GM12878 (cell line): ENCODE data around the gene IRF4. TPM values are rescaled to one million over a fixed set of nuclear protein-coding genes. Genes with fewer than 3 reads are reported as not detected.

Experiments used
- CBFB ChIP-seq: IDR thresholded peaks from 2 replicates; pipeline ENCODE4 v1.6.1; 2016; ENCODE audit warnings: antibody characterized with exemption, low read depth
- CHD2 ChIP-seq: IDR thresholded peaks from 2 replicates; pipeline ENCODE4 v1.6.1; 2011; ENCODE audit warnings: low read depth, low read length, improper control_type of control experiment, borderline replicate concordance
- FOS ChIP-seq: IDR thresholded peaks from 3 replicates; pipeline ENCODE4 v1.6.1; 2011; ENCODE audit warnings: borderline replicate concordance; ENCODE audit not compliant: insufficient read length; ENCODE audit errors: extremely low read depth
- HDGF ChIP-seq: fragments of 450-650 bp; IDR thresholded peaks from 2 replicates; pipeline ENCODE4 v1.6.1; 2016; ENCODE audit warnings: antibody characterized with exemption
- IKZF1 ChIP-seq: fragments of 450-650 bp; conservative IDR thresholded peaks from 2 replicates; pipeline ENCODE4 v1.6.1; 2017; ENCODE audit warnings: antibody characterized with exemption, mild to moderate bottlenecking
- IRF4 ChIP-seq: IDR thresholded peaks from 2 replicates; pipeline ENCODE4 v1.6.1; 2011; ENCODE audit warnings: low read depth, low read length
- MXI1 ChIP-seq: fragments of 150-350 bp; IDR thresholded peaks from 2 replicates; pipeline ENCODE4 v1.6.1; 2011; ENCODE audit warnings: low read depth, mild to moderate bottlenecking, inconsistent platforms, low read length, improper control_type of control experiment
- PAX8 ChIP-seq: fragments of 450-650 bp; IDR thresholded peaks from 2 replicates; pipeline ENCODE4 v1.6.1; 2017; ENCODE audit warnings: mild to moderate bottlenecking, moderate library complexity
- RAD51 ChIP-seq: fragments of 450-650 bp; IDR thresholded peaks from 2 replicates; pipeline ENCODE4 v1.6.1; 2016; ENCODE audit warnings: moderate library complexity, mild to moderate bottlenecking, inconsistent platforms
- RCOR1 ChIP-seq: conservative IDR thresholded peaks from 2 replicates; pipeline ENCODE4 v1.6.1; 2012; ENCODE audit warnings: low read depth, low read length, improper control_type of control experiment
- RELA ChIP-seq: fragments of 450-650 bp; IDR thresholded peaks from 2 replicates; pipeline ENCODE4 v1.8.0; 2014; ENCODE audit warnings: borderline replicate concordance; ENCODE audit not compliant: partially characterized antibody
- SMAD5 ChIP-seq: IDR thresholded peaks from 2 replicates; pipeline ENCODE4 v1.6.1; 2016; ENCODE audit warnings: antibody characterized with exemption, low read depth
- SPI1 ChIP-seq: IDR thresholded peaks from 2 replicates; pipeline ENCODE4 v1.6.1; 2011; ENCODE audit warnings: low read depth, mild to moderate bottlenecking, low read length, moderate library complexity, borderline replicate concordance; ENCODE audit not compliant: insufficient read depth
- polyA plus RNA-seq, 11 experiments: library from polyadenylated mRNA; depleted of rRNA in 4 of 11; unstranded in 6 of 11; stranded (reverse) in 5 of 11; fragments of >200 nt; fragmentation: Nextera tagmentation in 4 of 11; fragmentation: Illumina TruSeq in 1 of 11; extraction: Ambion mirVana in 4 of 11; extraction: Trizol in 1 of 11; gene quantifications; 1 replicate in 1 of 11; 2 replicates in 10 of 11; pipeline versions ENCODE4 v1.2.1 to v1.2.3, GENCODE V29; 2011 to 2016; ENCODE audit warnings: inconsistent platforms in 2 of 11, missing spikeins in 2 of 11, low read depth in 1 of 11
- total RNA-seq, 4 experiments: library from RNA; depleted of rRNA in 3 of 4; stranded (reverse); fragments of >200 nt in 3 of 4; fragmentation: Illumina TruSeq in 1 of 4; extraction: Trizol in 1 of 4; gene quantifications; 2 replicates each; pipeline versions ENCODE4 v1.2.1 to v1.2.3, GENCODE V29; 2013 to 2021
- TF ChIP-seq, protein P1 (sequence below): fragments of 450-650 bp; IDR thresholded peaks from 2 replicates; pipeline ENCODE4 v1.6.1; 2016; ENCODE audit warnings: mild to moderate bottlenecking
- TF ChIP-seq, protein P2 (sequence below): IDR thresholded peaks from 2 replicates; pipeline ENCODE4 v1.6.1; 2012; ENCODE audit warnings: mild to moderate bottlenecking, low read depth, low read length
- TF ChIP-seq, protein P3 (sequence below): IDR thresholded peaks from 2 replicates; pipeline ENCODE4 v1.6.1; 2011; ENCODE audit warnings: borderline replicate concordance, low read depth, mild to moderate bottlenecking, moderate library complexity, low read length; ENCODE audit not compliant: insufficient read depth, poor library complexity, severe bottlenecking
- TF ChIP-seq, protein P4 (sequence below): fragments of 150-350 bp; IDR thresholded peaks from 2 replicates; pipeline ENCODE4 v1.6.1; 2014; ENCODE audit warnings: mild to moderate bottlenecking, low read depth, low read length
- TF ChIP-seq, protein P5 (sequence below): fragments of 450-650 bp; formaldehyde crosslinking; IDR thresholded peaks from 2 replicates; pipeline ENCODE4 v1.5.0; 2022; ENCODE audit warnings: mild to moderate bottlenecking, missing genetic modification characterization

The IRF4 gene
- total and polyA plus RNA-seq, 10 of the 15 experiments (the other 5 are each of a cell fraction or from before 2014, with no cell fraction given) = 50.0 to 495 (median 257) TPM

DNA sequence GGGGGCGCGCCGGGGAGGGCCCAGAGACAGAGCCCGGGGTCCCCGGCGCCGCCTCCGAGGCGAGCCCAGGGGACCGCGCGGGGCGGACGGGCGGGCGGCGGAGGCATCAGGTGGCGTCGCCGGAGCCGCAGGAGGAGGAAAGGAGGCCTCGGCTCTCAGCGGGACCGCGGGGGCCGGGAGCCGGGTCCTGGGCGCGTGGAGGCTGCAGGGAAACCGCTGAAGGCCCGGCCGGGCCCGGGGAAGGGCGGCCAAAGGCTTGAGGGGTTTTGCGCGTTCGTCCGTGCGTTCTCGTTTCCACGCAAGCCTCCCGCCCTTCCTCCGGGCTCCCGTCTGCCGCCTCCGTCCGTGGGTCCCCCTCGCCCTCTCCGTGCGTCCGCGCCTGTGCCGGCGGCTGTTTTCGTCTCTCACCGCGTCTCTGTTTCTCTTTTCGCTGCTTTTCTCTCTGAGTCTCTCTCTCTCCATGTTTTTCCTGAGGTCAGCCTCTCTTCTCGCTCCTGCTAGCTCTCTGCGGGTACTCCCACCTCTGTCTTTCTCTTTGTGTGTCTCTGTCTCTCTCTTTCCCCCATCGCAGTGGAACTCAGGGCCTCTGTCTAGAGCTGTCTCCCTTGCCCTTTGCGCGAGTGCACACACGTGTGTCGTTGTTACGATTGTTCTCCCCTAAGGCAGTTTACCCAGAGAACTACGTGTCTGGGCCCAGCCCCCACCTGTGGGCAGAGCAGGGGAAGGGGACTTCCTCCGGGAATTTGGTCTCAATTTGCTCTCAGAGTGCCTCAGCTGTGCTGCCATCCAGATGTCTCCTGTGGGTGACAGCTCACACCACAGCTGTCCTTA lies 2.1 kb downstream of the IRF4 start (continued):
- TF ChIP-seq FOS (no peak), MXI1 (peak; percentile 66), CHD2 (0 out of 2 replicates have a peak, but pooled peaks have one; percentile 33), RAD51 (no peak), SMAD5 (peak; percentile 84), SPI1 (no peak), RCOR1 (no peak), IKZF1 (peak; percentile 35; the same call in 1 of the 2 replicates), IRF4 (no peak), PAX8 (no peak), CBFB (0 out of 2 replicates have a peak, but pooled peaks have one; percentile 36), HDGF (0 out of 2 replicates have a peak, but pooled peaks have one; percentile 59), RELA (peak; percentile 73)
- TF ChIP-seq, protein P1, sequence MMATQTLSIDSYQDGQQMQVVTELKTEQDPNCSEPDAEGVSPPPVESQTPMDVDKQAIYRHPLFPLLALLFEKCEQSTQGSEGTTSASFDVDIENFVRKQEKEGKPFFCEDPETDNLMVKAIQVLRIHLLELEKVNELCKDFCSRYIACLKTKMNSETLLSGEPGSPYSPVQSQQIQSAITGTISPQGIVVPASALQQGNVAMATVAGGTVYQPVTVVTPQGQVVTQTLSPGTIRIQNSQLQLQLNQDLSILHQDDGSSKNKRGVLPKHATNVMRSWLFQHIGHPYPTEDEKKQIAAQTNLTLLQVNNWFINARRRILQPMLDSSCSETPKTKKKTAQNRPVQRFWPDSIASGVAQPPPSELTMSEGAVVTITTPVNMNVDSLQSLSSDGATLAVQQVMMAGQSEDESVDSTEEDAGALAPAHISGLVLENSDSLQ = 0 out of 2 replicates have a peak, but pooled peaks have one; percentile 10
- TF ChIP-seq, protein P2, sequence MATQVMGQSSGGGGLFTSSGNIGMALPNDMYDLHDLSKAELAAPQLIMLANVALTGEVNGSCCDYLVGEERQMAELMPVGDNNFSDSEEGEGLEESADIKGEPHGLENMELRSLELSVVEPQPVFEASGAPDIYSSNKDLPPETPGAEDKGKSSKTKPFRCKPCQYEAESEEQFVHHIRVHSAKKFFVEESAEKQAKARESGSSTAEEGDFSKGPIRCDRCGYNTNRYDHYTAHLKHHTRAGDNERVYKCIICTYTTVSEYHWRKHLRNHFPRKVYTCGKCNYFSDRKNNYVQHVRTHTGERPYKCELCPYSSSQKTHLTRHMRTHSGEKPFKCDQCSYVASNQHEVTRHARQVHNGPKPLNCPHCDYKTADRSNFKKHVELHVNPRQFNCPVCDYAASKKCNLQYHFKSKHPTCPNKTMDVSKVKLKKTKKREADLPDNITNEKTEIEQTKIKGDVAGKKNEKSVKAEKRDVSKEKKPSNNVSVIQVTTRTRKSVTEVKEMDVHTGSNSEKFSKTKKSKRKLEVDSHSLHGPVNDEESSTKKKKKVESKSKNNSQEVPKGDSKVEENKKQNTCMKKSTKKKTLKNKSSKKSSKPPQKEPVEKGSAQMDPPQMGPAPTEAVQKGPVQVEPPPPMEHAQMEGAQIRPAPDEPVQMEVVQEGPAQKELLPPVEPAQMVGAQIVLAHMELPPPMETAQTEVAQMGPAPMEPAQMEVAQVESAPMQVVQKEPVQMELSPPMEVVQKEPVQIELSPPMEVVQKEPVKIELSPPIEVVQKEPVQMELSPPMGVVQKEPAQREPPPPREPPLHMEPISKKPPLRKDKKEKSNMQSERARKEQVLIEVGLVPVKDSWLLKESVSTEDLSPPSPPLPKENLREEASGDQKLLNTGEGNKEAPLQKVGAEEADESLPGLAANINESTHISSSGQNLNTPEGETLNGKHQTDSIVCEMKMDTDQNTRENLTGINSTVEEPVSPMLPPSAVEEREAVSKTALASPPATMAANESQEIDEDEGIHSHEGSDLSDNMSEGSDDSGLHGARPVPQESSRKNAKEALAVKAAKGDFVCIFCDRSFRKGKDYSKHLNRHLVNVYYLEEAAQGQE = no peak
- TF ChIP-seq, protein P3, sequence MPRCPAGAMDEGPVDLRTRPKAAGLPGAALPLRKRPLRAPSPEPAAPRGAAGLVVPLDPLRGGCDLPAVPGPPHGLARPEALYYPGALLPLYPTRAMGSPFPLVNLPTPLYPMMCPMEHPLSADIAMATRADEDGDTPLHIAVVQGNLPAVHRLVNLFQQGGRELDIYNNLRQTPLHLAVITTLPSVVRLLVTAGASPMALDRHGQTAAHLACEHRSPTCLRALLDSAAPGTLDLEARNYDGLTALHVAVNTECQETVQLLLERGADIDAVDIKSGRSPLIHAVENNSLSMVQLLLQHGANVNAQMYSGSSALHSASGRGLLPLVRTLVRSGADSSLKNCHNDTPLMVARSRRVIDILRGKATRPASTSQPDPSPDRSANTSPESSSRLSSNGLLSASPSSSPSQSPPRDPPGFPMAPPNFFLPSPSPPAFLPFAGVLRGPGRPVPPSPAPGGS = no peak
- TF ChIP-seq, protein P4, sequence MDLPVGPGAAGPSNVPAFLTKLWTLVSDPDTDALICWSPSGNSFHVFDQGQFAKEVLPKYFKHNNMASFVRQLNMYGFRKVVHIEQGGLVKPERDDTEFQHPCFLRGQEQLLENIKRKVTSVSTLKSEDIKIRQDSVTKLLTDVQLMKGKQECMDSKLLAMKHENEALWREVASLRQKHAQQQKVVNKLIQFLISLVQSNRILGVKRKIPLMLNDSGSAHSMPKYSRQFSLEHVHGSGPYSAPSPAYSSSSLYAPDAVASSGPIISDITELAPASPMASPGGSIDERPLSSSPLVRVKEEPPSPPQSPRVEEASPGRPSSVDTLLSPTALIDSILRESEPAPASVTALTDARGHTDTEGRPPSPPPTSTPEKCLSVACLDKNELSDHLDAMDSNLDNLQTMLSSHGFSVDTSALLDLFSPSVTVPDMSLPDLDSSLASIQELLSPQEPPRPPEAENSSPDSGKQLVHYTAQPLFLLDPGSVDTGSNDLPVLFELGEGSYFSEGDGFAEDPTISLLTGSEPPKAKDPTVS = no peak
- TF ChIP-seq, protein P5, sequence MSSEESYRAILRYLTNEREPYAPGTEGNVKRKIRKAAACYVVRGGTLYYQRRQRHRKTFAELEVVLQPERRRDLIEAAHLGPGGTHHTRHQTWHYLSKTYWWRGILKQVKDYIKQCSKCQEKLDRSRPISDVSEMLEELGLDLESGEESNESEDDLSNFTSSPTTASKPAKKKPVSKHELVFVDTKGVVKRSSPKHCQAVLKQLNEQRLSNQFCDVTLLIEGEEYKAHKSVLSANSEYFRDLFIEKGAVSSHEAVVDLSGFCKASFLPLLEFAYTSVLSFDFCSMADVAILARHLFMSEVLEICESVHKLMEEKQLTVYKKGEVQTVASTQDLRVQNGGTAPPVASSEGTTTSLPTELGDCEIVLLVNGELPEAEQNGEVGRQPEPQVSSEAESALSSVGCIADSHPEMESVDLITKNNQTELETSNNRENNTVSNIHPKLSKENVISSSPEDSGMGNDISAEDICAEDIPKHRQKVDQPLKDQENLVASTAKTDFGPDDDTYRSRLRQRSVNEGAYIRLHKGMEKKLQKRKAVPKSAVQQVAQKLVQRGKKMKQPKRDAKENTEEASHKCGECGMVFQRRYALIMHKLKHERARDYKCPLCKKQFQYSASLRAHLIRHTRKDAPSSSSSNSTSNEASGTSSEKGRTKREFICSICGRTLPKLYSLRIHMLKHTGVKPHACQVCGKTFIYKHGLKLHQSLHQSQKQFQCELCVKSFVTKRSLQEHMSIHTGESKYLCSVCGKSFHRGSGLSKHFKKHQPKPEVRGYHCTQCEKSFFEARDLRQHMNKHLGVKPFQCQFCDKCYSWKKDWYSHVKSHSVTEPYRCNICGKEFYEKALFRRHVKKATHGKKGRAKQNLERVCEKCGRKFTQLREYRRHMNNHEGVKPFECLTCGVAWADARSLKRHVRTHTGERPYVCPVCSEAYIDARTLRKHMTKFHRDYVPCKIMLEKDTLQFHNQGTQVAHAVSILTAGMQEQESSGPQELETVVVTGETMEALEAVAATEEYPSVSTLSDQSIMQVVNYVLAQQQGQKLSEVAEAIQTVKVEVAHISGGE (CRISPR knock-in tag) = no peak
